GM11168 (cell line): ENCODE results near the gene THSD4.
"Not testable (repeated sequence)": the region's sequence is repeated elsewhere in the genome, so short reads cannot be mapped to it uniquely, and the experiment has no call there.

Experiments
- in situ Hi-C: fragments of 300-500 bp; cut with MboI; formaldehyde crosslinking; loops from one replicate; pipeline ENCODE4 v1.12.0; 2022; ENCODE audit warnings: low sequenced_read_pairs; ENCODE audit not compliant: unreplicated experiment

THSD4 gene

DNA sequence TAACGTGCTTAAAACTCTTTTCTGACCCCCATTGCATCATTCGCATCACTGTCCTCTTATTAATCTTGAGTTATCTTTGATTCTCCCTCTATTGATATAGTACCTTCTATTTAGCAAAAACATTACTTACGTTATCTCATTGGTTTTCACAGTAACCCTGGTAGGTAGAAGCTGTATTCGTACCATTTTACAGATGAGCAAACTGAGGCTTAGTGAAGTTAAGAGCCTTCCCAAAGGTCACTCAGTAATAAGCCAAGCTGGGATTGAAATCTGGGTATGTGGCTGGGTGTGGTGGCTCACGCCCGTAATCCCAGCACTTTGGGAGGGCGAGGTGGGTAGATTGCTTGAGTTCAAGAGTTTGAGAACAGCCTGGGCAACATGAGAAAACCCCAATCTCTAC lies 244.0 kb downstream of the THSD4 start:
- in situ Hi-C loops: no loop called here

GRCh38 chr15:71362556-71362955 lies 247.3 kb downstream of the THSD4 start:
- in situ Hi-C loops: no loop called here

GRCh38 chr15:71362987-71363968 lies 248.0 kb downstream of the THSD4 start:
- in situ Hi-C loops: no loop called here

DNA sequence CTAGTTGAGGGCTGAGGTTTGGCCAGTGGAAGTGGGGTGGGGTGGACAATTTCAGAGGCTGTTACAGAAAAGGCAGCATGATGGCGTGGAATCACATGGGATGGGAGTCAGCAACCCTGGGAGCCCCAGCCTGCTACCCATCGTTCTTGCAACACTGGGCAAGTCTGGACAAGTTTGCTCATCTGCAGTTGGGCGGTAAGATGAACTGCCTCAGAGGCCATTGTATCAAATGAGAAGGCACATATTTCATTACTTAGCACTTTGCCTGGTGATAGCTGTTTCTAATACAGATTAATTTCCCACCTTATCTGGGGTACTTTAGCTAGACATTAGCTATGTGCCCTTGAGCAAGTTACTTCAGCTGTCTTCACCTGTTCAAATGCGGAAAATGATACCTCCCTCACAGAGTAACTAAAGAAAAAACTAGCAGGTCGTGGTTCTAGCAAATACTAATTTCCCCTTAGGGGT lies 248.9 kb downstream of the THSD4 start:
- in situ Hi-C loops: no loop called here

- in situ Hi-C loops: no loop called here
Measured at GRCh38 chr15:71366522-71366921, 251.3 kb downstream of the THSD4 start.

DNA sequence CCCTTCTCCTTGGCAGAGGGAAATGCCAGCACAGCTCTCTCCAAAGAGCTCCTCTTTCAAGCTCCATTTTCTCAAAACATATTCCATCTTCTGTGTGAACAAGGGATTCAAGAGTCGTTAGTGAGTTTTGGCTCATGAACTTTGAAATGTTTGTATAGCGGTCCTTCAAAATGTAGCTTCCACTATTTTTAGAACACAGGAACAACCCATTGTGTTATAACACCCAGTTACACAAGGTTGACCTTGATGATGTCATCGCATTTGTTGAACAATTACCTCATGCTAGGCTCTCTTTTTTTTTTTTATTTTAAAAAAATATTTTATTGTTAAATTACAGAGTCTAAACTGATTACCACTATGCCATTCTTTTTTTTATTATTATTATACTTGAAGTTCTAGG lies 251.7 kb downstream of the THSD4 start:
- in situ Hi-C loops: no loop called here

DNA sequence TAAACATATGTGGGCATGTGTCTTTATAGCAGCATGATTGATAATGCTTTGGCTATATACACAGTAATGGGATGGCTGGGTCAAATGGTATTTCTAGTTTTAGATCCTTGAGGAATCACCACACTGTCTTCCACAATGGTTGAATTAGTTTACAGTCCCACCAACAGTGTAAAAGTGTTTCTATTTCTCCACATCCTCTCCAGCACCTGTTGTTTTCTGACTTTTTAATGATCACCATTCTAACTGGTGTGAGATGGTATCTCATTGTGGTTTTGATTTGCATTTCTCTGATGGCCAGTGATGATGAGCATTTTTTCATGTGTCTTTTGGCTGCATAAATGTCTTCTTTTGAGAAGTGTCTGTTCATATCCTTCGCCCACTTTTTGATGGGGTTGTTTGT lies 252.5 kb downstream of the THSD4 start:
- in situ Hi-C loops: not testable (repeated sequence)

DNA sequence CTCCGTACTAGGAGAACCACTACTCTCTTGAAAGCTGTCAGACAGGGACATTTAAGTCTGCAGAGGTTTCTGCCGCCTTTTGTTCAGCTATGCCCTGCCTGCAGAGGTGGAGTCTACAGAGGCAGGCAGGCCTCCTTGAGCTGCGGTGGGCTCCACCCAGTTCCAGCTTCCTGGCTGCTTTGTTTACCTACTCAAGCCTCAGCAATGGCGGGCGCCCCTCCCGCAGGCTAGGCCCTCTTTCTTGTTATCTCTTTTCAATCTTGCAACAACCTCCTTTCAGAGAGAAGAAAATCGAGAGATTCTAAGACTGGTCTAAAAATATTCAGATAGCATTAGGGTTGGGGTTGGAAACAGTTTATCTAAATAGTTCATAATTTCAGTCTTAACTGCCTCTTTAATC lies 257.5 kb downstream of the THSD4 start:
- in situ Hi-C loops: not testable (repeated sequence)

DNA sequence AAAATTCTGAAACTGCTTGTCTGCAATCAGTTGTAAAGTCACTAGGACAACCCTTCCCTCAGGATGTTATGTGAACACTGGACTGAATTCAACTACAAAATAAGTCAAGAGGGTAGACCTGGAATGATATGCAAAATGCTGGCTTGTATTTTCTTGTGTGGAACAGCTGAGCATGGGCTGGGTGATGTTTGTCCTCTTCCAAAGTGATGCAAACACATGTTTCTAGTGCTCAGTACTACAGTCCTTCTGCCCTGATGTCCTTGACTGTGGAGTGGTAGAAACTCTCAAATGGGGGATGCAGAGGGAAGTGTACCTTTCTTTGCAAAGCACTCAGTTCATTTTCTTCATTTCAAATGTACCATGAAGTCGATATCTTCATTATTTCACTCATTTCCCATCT lies 258.6 kb downstream of the THSD4 start:
- in situ Hi-C loops: no loop called here

DNA sequence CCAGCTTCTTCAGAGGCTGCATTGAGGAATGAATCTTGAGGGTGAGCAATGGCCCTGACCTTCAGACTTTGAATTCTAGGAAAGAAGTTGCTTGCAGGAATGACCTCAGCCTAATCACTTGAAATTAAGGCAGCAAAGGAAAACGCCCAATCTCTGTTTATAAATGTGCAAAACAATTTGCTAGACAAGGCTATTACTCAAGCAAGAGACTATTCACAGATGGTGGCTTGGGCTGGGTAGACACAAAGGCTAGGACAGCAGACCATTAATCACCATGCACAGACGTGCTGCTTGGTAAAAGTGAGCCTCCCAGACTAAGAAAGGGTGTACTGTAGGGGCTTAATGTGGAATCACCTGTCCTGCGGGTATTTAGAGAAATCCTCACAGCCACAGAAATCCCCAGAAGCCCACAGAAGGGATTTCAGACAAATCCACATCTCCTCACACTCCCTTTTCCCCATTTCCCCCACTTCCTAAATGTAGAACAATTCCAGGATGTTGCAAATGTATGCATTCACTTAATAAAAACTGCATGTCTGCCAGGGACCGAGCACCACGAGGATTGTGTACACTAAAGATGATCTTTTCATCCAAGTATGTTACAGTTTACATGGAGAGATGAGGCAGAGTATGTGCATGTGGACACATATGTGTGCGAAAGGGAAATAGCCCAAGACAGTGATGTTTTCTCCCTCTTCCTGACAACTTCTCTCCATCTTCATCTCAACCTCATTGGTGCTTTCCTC lies 259.5 kb downstream of the THSD4 start:
- in situ Hi-C loops: no loop called here

DNA sequence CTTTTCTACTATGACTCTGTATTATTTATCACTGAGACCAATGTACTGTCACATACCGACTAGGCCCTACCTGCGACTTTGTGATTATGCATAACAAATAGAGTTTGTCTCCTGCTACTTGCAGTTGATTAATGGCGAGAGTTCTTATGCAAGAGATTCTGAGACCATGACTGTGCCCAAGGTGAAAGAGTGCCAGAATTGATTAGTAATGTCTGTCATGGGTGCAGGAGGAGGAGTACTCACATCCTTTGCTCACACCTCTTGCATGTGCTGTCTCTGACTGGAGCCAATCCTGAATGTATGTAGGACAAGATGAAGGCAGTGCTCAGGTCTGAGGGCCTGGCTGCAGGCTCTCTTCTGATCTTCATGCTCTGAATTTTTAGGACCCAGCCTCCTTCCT lies 260.7 kb downstream of the THSD4 start:
- in situ Hi-C loops: no loop called here

DNA sequence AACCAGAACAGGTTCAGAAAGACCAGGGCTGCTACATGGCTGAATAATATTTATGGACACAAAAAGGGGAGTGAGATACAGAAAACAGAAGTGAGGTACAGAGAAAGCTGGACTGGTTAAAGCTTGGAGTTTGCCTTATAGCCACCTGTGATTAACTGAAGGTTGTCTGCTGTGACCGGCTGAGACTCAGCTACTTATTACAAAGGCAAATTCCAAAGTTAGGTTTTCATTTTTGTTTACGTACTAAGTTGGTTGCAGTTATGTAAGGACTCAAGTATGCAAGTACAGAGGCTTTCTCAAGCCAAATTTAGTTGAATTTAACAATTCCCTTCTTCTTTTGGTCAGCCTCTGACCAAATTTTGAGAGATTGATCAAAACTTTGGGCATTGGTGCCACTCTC lies 264.6 kb downstream of the THSD4 start:
- in situ Hi-C loops: no loop called here

GRCh38 chr15:71380345-71380744 lies 265.1 kb downstream of the THSD4 start:
- in situ Hi-C loops: no loop called here

DNA sequence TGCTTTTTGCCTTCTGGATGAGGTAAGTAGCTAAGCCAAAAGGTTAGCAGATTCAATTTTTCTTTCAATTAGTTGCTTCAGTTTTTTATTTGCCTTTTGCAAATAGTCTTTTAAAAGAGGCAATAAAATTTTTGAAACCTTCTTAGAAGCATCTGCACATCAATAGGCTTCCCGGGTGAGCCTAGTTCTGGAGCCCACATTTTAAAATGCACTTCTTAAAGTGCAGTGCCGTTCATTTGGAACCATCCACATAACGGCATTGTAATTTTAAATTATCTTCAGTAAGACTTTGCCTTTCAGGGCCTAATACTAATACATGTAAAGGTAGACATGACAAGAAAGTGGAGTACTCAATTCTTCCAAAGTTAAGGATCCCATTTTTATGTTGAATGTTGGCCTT lies 269.2 kb downstream of the THSD4 start:
- in situ Hi-C loops: no loop called here

DNA sequence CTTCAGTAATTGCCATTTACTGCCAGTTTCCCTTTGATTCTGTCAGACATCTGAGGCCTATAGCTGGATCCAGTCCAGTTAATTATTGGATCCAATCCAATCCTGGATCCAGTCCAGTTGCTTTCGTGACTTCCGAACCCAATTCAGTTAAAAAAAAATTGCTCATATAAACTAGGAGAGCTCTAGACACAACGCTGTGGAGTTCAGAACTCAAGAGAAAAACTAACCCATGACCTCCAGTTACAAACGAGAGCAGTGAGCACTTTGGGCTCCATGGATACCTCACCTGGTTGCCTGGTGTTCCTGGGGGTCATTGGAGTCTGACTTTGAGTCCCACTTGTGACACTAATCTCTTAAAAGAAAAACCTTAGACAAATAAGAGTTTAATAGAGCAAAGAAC lies 269.8 kb downstream of the THSD4 start:
- in situ Hi-C loops: no loop called here

DNA sequence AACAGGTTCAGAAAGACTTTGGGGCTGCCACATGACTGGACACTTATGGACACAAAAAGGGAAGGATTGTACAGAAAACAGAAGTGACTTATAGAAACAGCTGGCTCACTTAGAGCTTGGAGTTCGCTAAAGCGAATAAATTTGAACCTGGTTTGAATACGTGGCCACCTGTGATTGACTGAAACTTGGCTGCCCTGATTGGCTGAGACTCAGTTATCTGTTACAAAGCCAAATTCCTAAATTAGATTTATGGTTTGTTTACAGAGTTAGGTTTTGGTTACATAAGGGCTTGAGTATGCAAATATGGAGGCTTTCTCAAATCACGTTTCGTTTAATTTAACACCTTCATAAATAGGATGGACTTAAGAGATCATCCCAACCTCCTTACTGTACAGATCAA lies 270.2 kb downstream of the THSD4 start:
- in situ Hi-C loops: no loop called here

GRCh38 chr15:71386005-71386404 lies 270.7 kb downstream of the THSD4 start:
- in situ Hi-C loops: no loop called here

DNA sequence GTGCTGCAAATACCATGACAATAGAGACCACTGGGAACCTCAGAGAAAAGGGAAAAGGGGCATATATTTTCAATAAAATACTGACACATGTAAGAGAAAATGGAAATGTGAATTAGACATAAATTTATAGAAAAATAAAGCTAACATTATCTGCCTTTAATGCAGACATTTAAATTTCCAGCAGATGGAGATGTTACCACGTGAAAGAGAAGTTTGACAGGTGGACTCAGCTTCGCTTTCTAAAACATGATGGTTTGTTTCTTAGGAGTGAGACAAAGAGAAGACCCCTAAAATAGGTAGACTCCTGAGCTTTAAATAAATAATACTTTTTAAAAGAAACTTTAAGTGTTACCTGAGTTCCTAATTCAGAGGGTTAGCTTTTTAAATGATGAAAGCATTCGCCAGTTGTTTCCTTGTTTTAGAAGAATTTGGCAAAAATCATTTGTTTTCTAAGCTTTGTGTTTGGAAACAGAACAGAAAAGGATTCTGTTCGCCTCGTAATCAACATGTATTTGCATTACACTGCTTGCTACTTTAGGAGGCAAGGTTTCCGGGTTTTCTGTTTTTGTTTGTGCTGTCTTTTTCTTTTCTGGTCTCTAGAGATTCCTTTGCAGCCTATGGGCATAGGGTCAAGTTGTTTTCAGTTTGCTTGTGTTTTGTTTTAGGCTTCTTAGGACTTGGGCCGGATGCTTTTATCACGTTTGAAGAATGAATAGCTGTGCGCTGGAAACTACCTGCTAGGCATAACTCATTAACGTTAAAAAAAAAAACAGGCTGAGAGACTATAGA lies 271.4 kb downstream of the THSD4 start:
- in situ Hi-C loops: no loop called here

DNA sequence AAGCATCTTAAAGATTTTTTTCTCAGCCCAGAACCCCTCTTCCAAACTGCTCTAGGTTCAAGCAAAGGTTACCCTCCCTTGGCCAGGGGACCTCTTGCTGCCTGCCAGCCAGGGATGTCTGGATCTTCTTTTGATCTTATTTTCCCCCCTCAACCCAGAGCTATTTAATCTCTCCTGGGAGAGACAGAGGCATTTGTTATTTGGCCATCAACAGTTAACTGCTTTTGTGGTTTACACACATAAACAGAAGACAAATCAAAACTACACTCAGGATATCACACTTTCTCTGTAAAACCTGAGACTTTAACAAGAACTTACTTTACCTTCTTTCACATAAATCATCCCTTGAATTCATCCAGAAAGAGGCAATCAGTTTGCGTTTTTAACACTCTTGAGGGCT lies 272.5 kb downstream of the THSD4 start:
- in situ Hi-C loops: no loop called here

DNA sequence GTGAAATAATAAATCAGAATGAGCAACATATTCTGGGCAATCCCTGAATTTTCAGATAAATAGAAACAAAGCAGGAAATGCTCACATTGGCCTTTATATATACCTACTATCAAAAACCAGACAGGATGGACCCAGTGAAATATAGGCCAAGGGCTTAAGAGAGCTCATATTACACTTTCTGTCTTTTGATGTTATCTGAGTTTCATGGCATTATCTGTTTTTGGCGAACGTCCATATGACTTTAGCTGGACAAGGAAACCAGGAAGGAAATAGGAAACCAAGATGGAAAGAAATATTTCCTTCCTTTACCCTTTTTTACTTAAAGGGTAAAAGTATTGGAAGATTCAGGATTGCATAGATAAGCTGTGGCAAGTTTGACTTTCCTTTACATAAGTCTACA lies 274.8 kb downstream of the THSD4 start:
- in situ Hi-C loops: no loop called here
